ENCODE results near the gene KDM6A.
A peak's percentile ranks its signal among the peaks of the same experiment; 100 is the strongest.
"Not testable (repeated sequence)": the region's sequence is repeated elsewhere in the genome, so short reads cannot be mapped to it uniquely, and the experiment has no call there.

KDM6A gene

GRCh38 chrX:44872821-44873414 is at the start of gene KDM6A:
Gene KDM6A, plus strand, starts transcription at chrX:44873188. Its CDS starts 364 bp downstream, at chrX:44873552.
- H3K9me3 ChIP-seq (ENCODE audit: control insufficient read depth, low read depth, low read length), result peaks cover 8% of the 10 kb centered on the region
- peak within 1 kb of the TSS; percentile 76 for H3K9ac ChIP-seq (ENCODE audit: low read length)
- H3K27me3 ChIP-seq (ENCODE audit: control insufficient read depth, insufficient read depth, low read length), result no peaks in the 10 kb centered on the region
- H3K4me1 ChIP-seq (ENCODE audit: control insufficient read depth, low read depth, low read length), result no peaks in the 10 kb centered on the region
- no peaks in the 10 kb centered on the region for H3K36me3 ChIP-seq (ENCODE audit: control insufficient read depth, low read depth, low read length)
- H3K27ac ChIP-seq (ENCODE audit: low read length), result peak within 1 kb of the TSS; percentile 71
- peak within 1 kb of the TSS; percentile 84 for H3K4me3 ChIP-seq (ENCODE audit: low read length)

GRCh38 chrX:44823193-44823592 is 49.8 kb upstream of the KDM6A start:
- H3K27me3 ChIP-seq (ENCODE audit: control insufficient read depth, insufficient read depth, low read length); H3K9me3 ChIP-seq (ENCODE audit: control insufficient read depth, low read depth, low read length); H3K4me1 ChIP-seq (ENCODE audit: control insufficient read depth, low read depth, low read length); H3K27ac ChIP-seq (ENCODE audit: low read length); H3K4me3 ChIP-seq (ENCODE audit: low read length); H3K9ac ChIP-seq (ENCODE audit: low read length); H3K36me3 ChIP-seq (ENCODE audit: control insufficient read depth, low read depth, low read length): not testable (repeated sequence)

GRCh38 chrX:44828008-44828605 is 44.9 kb upstream of the KDM6A start:
- Histone ChIP-seq H3K4me3 (ENCODE audit: low read length) (no peak overlapping the region), H3K4me1 (ENCODE audit: control insufficient read depth, low read depth, low read length) (no peaks in the 10 kb centered on the region), H3K9me3 (ENCODE audit: control insufficient read depth, low read depth, low read length) (peaks cover 6% of the 10 kb centered on the region), H3K9ac (ENCODE audit: low read length) (no peak overlapping the region), H3K27ac (ENCODE audit: low read length) (no peak overlapping the region), H3K27me3 (ENCODE audit: control insufficient read depth, insufficient read depth, low read length) (no peaks in the 10 kb centered on the region), H3K36me3 (ENCODE audit: control insufficient read depth, low read depth, low read length) (no peaks in the 10 kb centered on the region)

- no peaks in the 10 kb centered on the region for H3K36me3 ChIP-seq (ENCODE audit: control insufficient read depth, low read depth, low read length)
Observed at GRCh38 chrX:44829832-44830231, 43.2 kb upstream of the KDM6A start.

GRCh38 chrX:44842550-44843317 is 30.3 kb upstream of the KDM6A start:
- Histone ChIP-seq H3K4me1 (ENCODE audit: control insufficient read depth, low read depth, low read length) (no peaks in the 10 kb centered on the region), H3K36me3 (ENCODE audit: control insufficient read depth, low read depth, low read length) (no peaks in the 10 kb centered on the region), H3K9ac (ENCODE audit: low read length) (no peak overlapping the region), H3K27ac (ENCODE audit: low read length) (no peak overlapping the region), H3K9me3 (ENCODE audit: control insufficient read depth, low read depth, low read length) (peaks cover 7% of the 10 kb centered on the region), H3K27me3 (ENCODE audit: control insufficient read depth, insufficient read depth, low read length) (no peaks in the 10 kb centered on the region), H3K4me3 (ENCODE audit: low read length) (no peak overlapping the region)

More at GRCh38 chrX:44829832-44830231, 43.2 kb upstream of the KDM6A start:
- Histone ChIP-seq H3K9me3 (ENCODE audit: control insufficient read depth, low read depth, low read length) (peaks cover 6% of the 10 kb centered on the region), H3K4me3 (ENCODE audit: low read length) (no peak overlapping the region), H3K27ac (ENCODE audit: low read length) (no peak overlapping the region), H3K9ac (ENCODE audit: low read length) (no peak overlapping the region), H3K4me1 (ENCODE audit: control insufficient read depth, low read depth, low read length) (no peaks in the 10 kb centered on the region), H3K27me3 (ENCODE audit: control insufficient read depth, insufficient read depth, low read length) (no peaks in the 10 kb centered on the region)

GRCh38 chrX:44843318-44843702 is 29.7 kb upstream of the KDM6A start:
- no peaks in the 10 kb centered on the region for H3K36me3 ChIP-seq (ENCODE audit: control insufficient read depth, low read depth, low read length)
- H3K9me3 ChIP-seq (ENCODE audit: control insufficient read depth, low read depth, low read length), result peaks cover 7% of the 10 kb centered on the region
- no peaks in the 10 kb centered on the region for H3K27me3 ChIP-seq (ENCODE audit: control insufficient read depth, insufficient read depth, low read length)
- H3K4me1 ChIP-seq (ENCODE audit: control insufficient read depth, low read depth, low read length), result no peaks in the 10 kb centered on the region
- no peak overlapping the region for H3K27ac ChIP-seq (ENCODE audit: low read length)
- H3K4me3 ChIP-seq (ENCODE audit: low read length), result no peak overlapping the region
- no peak overlapping the region for H3K9ac ChIP-seq (ENCODE audit: low read length)

GRCh38 chrX:44843753-44844152 is 29.2 kb upstream of the KDM6A start, which contains the start of gene DUSP21:
Gene DUSP21, plus strand, starts transcription at chrX:44844021. Its CDS starts 112 bp downstream, at chrX:44844133.
- Histone ChIP-seq H3K4me3 (ENCODE audit: low read length) (no peak within 1 kb of the TSS), H3K9me3 (ENCODE audit: control insufficient read depth, low read depth, low read length) (peaks cover 7% of the 10 kb centered on the region), H3K36me3 (ENCODE audit: control insufficient read depth, low read depth, low read length) (no peaks in the 10 kb centered on the region), H3K27me3 (ENCODE audit: control insufficient read depth, insufficient read depth, low read length) (no peaks in the 10 kb centered on the region), H3K27ac (ENCODE audit: low read length) (no peak within 1 kb of the TSS), H3K9ac (ENCODE audit: low read length) (no peak within 1 kb of the TSS), H3K4me1 (ENCODE audit: control insufficient read depth, low read depth, low read length) (no peaks in the 10 kb centered on the region)

GRCh38 chrX:44844204-44844603 is 28.8 kb upstream of the KDM6A start:
- H3K4me3 ChIP-seq (ENCODE audit: low read length), result no peak overlapping the region
- H3K9ac ChIP-seq (ENCODE audit: low read length), result no peak overlapping the region
- no peak overlapping the region for H3K27ac ChIP-seq (ENCODE audit: low read length)
- no peaks in the 10 kb centered on the region for H3K27me3 ChIP-seq (ENCODE audit: control insufficient read depth, insufficient read depth, low read length)
- H3K9me3 ChIP-seq (ENCODE audit: control insufficient read depth, low read depth, low read length), result peaks cover 7% of the 10 kb centered on the region
- H3K36me3 ChIP-seq (ENCODE audit: control insufficient read depth, low read depth, low read length), result no peaks in the 10 kb centered on the region
- H3K4me1 ChIP-seq (ENCODE audit: control insufficient read depth, low read depth, low read length), result no peaks in the 10 kb centered on the region

GRCh38 chrX:44850891-44851290 is 22.1 kb upstream of the KDM6A start:
- H3K27ac ChIP-seq (ENCODE audit: low read length); H3K4me3 ChIP-seq (ENCODE audit: low read length); H3K36me3 ChIP-seq (ENCODE audit: control insufficient read depth, low read depth, low read length); H3K9me3 ChIP-seq (ENCODE audit: control insufficient read depth, low read depth, low read length); H3K9ac ChIP-seq (ENCODE audit: low read length); H3K27me3 ChIP-seq (ENCODE audit: control insufficient read depth, insufficient read depth, low read length); H3K4me1 ChIP-seq (ENCODE audit: control insufficient read depth, low read depth, low read length): not testable (repeated sequence)

- no peaks in the 10 kb centered on the region for H3K4me1 ChIP-seq (ENCODE audit: control insufficient read depth, low read depth, low read length)
- H3K27ac ChIP-seq (ENCODE audit: low read length), result no peak overlapping the region
- no peaks in the 10 kb centered on the region for H3K36me3 ChIP-seq (ENCODE audit: control insufficient read depth, low read depth, low read length)
- peaks cover 11% of the 10 kb centered on the region for H3K9me3 ChIP-seq (ENCODE audit: control insufficient read depth, low read depth, low read length)
- H3K4me3 ChIP-seq (ENCODE audit: low read length), result peak overlapping the region; percentile 84
- no peaks in the 10 kb centered on the region for H3K27me3 ChIP-seq (ENCODE audit: control insufficient read depth, insufficient read depth, low read length)
- H3K9ac ChIP-seq (ENCODE audit: low read length), result peak overlapping the region; percentile 76
Observed at GRCh38 chrX:44871114-44871645, 1.8 kb upstream of the KDM6A start.

GRCh38 chrX:44871931-44872820 is 812 bp upstream of the KDM6A start:
- Histone ChIP-seq H3K4me3 (ENCODE audit: low read length) (peak overlapping the region; percentile 84), H3K36me3 (ENCODE audit: control insufficient read depth, low read depth, low read length) (no peaks in the 10 kb centered on the region), H3K9me3 (ENCODE audit: control insufficient read depth, low read depth, low read length) (peaks cover 8% of the 10 kb centered on the region), H3K27ac (ENCODE audit: low read length) (peak overlapping the region; percentile 71), H3K27me3 (ENCODE audit: control insufficient read depth, insufficient read depth, low read length) (no peaks in the 10 kb centered on the region), H3K9ac (ENCODE audit: low read length) (peak overlapping the region; percentile 76), H3K4me1 (ENCODE audit: control insufficient read depth, low read depth, low read length) (no peaks in the 10 kb centered on the region)

Measured in iPS-18a (cell line).